HL-60 (cell line): ENCODE results near the gene CTNNA2.

Source experiments
- POLR2AphosphoS5 ChIP-seq: IDR thresholded peaks from 2 replicates; pipeline ENCODE4 v1.6.1; 2012; ENCODE audit warnings: low read depth
- TF ChIP-seq, protein P1 (sequence below): IDR thresholded peaks from one replicate; pipeline ENCODE4 v1.5.1; 2011; ENCODE audit warnings: low read length, control low read depth, inconsistent platforms; ENCODE audit not compliant: insufficient read depth

DNA sequence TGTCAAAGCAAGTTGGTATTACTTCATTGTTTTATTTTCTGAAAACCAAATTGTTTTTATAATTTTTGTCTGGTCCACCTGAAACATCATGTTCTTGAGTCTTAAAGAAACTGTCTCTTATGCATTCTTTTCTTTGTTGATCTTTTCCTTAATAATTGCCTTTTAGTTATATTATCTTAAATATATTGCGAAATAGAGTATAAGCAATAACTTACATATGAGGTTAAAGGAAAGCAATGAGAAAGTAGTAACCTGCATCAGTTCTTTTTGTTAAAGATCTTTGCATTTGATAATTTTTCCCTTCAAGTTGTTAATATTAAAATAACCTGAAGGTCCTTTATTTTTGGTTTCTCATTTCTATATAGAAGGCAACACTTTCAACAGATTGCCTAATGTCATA is 315.0 kb downstream of the CTNNA2 start:
- TF ChIP-seq, protein P1, sequence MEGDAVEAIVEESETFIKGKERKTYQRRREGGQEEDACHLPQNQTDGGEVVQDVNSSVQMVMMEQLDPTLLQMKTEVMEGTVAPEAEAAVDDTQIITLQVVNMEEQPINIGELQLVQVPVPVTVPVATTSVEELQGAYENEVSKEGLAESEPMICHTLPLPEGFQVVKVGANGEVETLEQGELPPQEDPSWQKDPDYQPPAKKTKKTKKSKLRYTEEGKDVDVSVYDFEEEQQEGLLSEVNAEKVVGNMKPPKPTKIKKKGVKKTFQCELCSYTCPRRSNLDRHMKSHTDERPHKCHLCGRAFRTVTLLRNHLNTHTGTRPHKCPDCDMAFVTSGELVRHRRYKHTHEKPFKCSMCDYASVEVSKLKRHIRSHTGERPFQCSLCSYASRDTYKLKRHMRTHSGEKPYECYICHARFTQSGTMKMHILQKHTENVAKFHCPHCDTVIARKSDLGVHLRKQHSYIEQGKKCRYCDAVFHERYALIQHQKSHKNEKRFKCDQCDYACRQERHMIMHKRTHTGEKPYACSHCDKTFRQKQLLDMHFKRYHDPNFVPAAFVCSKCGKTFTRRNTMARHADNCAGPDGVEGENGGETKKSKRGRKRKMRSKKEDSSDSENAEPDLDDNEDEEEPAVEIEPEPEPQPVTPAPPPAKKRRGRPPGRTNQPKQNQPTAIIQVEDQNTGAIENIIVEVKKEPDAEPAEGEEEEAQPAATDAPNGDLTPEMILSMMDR = no peak
- TF ChIP-seq POLR2AphosphoS5 = no peak
